ELR (cell line): ENCODE measurements around the gene MTCH2.
"Not testable (repeated sequence)": the region's sequence is repeated elsewhere in the genome, so short reads cannot be mapped to it uniquely, and the experiment has no call there.

Experiments
- DNase-seq: peaks from one replicate; pipeline ENCODE4 v3.0.0-alpha.2; 2015; ENCODE audit warnings: low read depth

MTCH2 gene

DNA sequence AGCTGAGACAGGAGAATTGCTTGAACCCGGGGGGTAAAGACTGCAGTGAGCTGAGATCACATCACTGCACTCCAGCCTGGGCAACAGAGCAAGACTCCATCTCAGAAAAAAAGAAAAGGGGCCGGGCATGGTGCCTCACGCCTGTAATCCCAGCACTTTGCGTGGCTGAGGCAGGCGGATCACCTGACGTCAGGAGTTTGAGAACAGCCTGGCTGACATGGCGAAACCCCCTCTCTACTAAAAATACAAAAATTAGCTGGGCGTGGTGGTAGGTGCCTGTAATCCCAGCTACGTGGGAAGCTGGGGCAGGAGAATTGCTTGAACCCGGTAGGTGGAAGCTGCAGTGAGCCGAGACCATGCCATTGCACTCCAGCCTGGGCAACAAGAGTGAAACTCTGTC lies 6.0 kb downstream of the MTCH2 start:
- DNase-seq: not testable (repeated sequence)

DNA sequence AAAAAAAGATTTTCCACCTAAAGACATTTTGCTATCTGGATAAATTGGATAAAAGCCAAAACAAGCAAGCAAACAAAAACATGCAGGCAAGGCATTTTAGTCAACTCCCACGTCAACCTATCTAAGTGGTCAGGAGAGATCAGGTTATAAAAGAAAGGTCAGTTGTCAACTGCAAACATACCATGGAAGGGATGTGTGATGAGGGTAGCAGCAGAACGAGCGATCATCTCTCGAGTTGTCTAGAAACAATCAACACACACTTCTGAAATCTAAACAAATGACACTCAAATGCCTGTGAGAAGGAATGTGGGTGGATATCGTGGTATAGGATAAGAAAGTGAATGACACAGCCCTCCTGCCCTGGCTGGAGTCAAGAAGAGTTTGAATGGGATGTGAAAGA lies 10.9 kb downstream of the MTCH2 start:
- no peak for DNase-seq

DNA sequence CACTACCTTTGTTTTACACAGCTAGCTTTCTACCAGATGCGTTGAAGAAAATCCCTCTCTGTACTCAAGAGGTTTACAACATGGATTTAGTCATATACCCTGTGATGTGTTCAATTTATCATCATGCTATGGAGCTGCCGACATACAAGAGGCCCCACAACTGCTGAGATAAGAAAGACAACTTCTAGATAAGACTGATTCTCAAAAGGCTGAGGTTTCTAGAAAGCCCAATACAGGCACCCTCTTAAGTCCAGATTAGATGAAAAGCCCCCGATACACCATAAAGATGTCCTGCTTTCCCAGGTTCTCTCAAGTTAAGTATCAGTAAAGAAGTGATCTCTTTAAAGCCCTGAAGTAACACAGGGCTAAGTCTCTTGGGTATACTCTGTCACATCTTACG lies 14.3 kb downstream of the MTCH2 start:
- DNase-seq: no peak

DNA sequence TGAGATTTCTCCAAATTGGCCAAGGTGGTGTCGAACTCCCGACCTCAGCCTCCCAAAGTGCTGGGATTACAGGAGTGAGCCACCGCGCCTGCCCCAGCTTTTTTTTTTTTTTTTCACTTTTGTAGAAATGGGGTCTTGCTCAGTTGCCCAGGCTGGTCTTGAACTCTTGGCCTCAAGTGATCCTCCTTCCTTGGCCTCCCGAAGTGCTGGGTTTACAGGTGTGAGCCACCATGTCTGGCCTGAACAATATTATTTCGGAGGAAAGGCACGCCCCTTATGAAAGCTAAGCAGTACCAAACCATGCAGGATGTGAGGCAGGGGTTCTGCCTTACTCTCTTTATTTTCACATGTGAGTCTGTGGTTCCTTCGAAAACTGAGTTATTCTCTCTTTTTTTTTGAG lies 16.1 kb downstream of the MTCH2 start:
- DNase-seq: no peak

DNA sequence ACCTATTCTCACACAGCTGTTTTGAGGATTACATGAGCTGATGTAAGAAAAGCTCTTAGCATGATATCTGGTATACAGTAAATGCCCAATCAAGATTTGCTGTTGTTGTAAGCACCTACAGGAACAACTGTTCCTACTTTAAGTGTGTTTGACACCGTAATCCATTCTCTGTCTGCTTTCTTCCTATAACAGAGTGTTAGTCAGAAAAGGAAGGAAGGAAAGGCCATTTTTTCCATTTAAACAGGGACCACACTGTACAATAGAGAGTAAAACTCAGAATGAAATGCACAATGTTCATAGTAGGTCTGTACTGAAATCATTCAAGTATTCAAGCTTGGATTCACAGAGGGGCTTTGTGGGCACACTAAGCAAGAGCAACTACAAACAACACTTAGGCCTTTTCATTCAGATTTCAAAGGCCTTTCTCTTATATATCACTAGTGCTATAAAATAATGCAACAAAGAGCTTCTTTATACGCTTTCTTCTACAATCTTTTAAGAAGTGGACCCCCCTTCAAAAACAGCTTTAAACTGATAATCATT lies 21.5 kb downstream of the MTCH2 start:
- DNase-seq: no peak

DNA sequence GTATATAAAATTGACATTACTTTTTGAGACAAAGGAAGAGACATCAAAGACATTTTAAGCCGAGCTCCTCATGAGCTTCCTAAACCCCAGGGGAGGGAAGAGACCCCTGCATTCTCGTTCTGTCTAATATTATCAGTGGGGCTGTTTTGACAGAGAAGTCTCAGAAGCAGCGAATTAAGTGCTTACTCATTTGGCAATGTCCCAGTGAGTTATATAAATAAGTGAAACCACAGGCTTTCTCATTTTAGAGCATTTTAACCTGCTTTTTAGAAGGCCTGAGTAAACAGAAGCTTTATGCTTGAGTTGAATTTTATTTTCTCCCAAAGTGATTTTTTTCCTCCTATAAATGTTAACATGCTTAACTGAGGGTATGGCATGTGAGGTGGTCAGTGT lies 24.9 kb downstream of the MTCH2 start:
- DNase-seq: peak; percentile 76

DNA sequence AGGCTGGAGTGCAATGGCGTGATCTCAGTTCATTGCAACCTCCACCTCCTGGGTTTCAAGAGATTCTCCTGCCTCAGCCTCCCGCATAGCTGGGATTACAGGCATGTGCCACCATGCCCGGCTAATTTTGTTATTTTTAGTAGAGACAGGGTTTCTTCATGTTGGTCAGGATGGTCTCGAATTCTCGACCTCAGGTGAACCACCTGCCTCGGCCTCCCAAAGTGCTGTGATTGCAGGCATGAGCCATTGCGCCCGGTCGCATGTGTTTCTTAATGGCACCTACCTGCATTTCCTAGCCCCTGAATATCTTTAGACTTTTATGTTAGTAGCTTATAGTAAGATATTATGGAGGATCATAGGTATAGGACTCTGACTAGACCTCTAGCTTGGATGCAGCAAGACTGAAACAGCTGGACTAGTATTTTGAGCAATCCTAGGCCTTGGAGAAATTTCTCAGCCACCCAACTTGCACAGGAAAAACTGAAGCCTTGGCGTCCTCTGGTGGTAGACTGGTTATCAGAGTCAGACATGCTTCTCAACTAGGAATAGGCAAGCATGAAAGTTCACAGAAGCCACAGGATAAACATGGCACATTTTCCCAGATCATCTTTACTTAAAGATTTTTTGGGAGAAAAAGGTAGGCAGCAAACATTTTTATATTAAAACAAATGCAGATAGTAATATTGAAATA lies 25.5 kb downstream of the MTCH2 start:
- peak; percentile 67 for DNase-seq

DNA sequence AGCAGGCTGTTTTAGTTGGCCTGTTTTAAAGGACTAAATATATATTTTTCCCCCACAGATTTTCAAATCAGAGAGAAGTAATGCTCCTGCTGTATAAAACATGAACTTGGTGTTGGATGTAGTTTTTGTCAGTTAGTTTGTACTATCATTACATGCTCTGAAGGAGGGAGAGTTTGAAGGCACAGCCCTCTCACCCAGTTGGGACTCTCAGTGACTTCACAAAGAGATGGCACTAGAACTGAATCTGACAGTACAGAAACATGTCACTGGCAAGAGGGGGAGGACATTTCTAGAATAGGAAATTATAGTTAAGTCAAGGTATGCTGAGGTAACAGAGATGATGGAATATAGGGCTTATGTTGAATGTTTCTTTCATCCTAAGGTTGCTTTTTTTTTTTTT lies 27.1 kb downstream of the MTCH2 start:
- no peak for DNase-seq

DNA sequence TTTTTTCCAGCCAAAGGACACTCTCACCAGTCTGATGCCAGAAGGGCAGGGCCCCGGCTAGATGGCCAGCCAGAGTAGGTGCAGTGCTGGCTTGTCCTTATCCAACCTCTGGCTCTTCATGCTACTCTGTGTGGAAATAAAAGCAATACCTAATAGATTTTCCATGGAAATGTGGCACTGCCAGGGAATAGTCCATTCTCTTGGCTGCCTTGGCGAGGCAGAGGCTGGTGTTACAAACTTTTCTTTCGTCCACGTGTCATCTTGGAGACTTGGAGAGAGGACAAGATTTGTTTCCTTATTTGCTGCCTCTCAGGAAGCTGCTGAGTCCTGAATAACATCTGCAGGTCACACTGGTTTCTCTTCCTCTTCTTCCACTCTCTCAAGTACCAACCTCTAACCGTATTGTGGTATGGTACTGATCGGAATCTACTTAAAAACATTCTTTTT lies 31.0 kb downstream of the MTCH2 start:
- DNase-seq: no peak

DNA sequence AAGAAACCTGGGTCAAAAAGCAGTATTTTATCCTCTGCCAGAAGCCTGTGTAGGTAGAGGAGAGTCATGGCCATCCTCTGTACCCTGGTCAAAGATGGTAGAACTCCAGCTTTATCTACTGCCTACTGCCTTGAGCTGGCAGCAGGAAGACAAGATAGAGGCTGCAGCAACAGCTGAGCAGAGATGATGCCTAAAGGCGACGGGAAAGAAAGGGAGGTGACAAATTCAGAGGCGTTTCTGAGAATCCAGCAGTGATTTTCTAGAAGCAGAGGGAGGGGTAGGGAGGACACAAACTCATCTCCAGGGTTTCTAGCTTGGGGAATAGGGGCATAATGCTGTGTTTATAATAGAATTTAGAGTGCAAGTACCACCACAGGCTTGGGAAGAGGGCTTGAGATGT lies 32.7 kb downstream of the MTCH2 start:
- DNase-seq: no peak

DNA sequence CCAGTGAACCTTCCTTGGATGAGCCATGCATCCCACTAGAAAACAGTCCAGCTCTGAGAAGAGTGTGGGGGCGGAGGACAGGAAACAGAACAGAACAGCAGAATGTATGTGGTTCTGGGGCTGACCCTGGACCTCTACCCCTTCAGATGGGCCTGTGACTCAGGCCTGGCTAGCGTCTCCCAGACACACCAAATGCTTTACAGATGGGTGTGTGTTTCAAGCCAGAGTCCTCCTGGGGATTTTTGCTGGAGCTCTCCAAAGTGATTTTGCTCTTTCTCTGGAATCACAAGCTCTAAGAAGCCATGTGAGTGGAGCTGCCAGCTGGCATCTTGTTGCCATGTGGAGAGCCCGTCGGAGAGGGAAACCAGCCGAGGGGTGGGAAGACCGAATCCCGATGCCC lies 35.0 kb downstream of the MTCH2 start:
- DNase-seq: peak; percentile 83

DNA sequence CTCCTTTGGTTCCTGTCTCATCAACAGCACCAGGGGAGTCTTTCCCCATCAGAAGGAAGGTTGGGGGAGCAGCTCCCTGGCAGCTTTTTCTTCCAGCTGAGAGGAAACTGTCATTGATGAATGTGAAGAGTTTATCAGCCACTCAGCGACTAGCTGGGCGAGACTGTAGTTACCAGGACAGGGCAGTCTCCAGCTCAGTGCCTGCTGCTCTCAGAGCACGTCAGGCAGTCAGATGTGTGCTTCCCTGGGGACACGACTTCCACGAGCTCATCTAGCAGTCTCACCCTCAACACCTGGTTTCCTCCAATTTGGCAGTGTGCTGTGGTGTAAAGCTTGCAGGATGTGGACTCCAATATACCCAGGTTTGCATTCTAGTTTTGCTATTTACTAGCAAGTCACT lies 35.6 kb downstream of the MTCH2 start:
- DNase-seq: no peak

DNA sequence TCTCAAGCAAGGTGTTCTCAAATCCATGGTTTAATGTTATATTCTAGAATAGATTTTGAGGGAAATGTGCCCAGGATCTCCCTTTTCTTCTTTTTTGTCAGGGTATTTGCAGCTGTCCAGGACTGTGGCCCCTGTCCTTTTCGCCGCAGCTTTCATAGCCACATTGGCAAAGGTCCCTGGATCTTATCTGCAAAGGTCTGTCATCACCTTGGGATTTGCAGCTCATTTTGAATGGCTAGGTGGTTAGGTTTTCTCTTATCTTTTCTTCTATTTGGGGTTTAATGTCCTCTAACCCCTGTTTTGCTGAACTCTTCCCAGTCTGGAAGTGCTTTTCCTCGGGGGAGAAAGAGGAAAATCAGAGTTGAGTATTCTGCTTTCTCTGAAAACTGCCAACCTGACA lies 36.4 kb downstream of the MTCH2 start:
- DNase-seq: no peak

DNA sequence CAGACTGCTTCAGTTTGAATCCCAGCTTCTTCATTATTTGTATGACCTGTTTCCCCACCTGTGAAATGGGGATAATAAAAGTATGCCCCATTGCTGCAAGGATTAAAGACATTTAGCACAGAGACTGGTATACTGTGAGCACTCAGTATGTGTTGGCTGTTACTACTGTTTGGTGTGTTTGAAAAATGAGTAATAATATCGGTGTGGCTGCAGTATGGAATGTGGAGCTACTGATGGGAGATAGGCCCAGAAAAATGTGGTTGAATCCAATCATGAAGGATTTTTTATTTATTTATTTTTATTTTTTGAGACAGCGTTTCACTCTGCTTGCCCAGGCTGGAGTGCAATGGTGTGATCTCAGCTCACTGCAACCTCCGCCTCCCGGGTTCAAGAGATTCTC lies 39.1 kb downstream of the MTCH2 start:
- no peak for DNase-seq

DNA sequence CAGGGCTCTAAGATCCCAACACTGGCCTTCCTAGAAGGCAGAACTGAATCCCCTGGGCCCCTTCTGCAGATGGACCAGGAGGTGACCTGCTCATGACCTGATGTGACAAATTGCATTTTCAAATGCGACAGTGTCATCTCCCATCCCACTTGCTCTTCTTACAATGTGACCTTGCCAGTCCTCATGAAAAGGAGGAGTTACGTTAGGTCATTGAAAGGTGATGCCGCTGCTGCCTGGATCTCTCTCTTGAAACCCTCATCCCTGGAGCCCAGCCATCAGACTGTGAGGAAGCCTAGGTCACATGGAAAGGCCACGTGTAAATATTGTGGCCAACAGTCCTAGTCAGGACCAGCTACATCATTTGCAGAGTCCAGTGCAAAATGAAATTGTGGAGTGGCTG lies 42.5 kb downstream of the MTCH2 start:
- no peak for DNase-seq

DNA sequence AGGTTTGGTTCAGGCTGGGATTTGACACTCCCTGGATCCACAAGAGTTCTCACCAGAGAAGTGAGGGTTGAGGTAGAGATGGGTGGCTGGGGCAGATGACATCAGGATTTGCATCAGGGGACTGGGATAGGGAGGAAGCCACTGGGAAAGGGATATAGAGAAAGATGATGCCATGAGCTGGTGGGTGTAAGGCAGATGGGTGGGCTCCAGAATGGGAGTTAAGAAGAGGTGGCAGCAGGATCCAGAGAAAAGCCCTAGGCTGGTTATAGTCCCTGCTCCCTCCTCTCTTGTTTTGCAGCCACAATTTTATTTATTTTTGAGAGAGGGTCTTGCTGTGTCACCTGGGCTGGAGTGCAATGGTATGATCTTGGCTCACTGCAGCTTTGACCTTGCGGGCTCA lies 46.4 kb downstream of the MTCH2 start:
- DNase-seq: no peak

DNA sequence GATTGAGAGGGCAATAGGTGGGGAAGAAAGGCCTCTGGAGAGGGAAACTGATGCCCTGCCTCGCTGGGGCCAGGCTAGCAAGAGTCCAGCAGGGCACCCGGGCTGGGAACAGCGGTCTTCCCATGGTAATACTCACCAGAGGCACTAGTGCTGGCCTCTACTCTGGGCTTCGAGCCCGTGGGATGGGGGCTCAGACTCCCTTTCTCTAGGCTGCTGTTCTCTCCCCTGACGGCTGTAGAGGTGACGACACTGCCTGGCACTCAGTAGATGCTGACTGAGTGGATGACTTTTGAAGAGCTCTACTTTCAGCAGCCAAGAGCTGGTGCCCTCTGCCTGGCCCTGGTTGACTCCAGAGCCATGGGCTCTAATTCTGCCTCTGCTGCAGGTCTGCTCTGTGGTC lies 47.3 kb downstream of the MTCH2 start:
- DNase-seq: no peak

DNA sequence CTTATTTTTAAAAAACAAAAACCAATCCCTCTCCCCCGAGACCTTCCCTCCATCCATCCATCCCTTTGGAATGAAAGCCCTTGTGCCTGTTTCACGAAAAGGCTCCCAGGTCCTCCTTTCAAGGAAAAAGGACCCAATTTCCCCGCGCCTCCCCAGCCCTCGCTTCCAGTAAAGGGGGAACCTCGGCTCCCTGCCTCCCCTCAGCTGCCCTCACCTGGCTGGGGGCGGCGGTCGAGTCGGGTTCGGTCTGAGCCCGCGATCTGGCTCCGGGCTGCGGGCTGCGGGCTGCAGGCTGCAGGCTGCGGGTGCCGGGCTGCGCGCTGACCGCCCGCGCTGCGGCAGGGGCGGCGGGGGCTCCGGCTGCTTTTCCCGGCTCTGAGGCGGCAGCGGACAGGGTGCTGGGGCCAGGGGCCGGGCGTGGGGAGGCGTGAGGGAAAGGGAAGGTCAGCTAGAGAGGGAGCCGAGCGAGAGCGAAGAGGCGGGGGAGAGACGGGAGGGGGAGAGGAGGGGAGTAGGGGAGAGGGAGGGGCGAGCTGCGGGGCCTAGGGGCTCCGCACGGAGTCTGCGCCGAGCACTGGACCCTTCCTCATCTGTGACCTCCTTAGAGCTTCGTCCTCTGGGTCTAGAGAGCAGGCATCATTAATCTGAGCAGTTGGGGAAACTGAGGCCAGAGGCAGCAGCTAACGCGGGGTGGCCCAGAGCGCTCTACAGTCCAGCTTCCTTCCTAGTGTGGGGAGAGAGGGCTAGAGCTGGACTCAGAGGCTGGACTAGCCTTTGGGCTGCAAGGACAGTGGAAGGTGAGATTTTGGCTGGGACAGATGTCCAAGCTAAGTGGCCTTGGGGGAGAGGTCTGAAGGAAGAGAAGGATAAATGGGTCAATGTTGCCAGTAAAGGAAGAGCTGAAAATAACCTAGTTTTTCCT lies 48.2 kb downstream of the MTCH2 start, which contains the start of gene C1QTNF4:
Gene C1QTNF4, minus strand, starts transcription at position 478 of the 922 bp plus-strand sequence. CDS start 3,601 bp downstream, outside the sequence.
- DNase-seq: no peak

DNA sequence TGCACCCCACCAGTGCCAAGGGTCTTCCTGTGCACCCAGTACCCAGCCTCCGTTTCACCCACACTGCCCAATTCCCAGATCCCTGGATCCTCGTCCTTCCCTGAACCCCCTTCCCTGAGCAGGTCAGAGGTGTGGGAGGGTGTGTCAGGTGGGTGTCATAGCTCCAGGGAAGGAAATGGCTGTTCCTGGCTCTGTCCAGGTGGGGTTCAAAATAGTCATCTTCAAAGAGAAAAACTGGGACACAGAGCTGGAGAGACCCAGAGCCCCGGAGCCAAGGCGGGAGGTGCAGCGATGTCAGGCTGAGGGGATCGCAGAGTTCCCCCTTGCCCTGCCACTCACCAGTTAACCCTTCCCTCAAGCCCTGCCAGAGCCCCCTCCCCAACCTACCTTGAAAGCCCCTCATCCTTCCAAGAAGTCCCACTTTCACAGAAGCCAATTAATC lies 48.8 kb downstream of the MTCH2 start:
- no peak for DNase-seq

DNA sequence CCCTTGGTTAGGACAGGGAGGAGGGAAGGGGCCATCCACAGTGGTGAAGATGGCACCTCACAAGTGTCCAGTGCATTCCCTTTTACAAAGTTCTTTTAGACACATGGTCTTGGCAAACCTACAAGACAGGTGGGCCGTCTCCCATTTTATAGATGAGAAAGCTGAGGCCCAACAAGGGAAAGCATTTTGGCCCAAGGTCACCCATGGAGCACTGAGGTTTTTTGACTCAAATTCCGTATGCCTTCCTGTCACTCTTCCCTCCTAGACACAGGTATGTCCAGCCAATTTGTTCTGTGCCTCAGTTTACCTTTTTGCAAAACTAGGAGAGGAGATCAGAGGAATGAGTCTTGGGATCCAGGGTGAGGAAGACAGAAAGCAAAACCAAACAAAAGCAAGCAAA lies 49.4 kb downstream of the MTCH2 start:
- no peak for DNase-seq

DNA sequence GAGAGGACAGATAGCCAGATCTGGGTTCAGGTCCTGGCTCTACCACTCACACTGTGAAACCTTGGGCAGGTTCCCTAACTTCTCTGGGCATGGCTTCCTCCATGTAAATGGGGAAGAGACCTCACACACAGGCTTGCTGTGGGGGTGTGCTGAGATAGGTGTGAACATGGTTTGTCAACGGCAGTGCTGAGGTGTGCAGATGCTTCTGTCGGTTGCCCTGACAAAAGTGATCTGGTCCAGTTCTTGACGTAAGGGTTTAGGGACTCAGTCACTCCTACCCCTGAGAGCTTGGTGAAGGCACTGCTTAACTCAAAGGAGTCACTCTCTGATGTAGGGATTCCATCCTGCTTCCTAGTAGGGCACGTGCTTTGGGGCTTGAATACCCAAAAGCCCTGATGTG lies 50.1 kb downstream of the MTCH2 start:
- no peak for DNase-seq

DNA sequence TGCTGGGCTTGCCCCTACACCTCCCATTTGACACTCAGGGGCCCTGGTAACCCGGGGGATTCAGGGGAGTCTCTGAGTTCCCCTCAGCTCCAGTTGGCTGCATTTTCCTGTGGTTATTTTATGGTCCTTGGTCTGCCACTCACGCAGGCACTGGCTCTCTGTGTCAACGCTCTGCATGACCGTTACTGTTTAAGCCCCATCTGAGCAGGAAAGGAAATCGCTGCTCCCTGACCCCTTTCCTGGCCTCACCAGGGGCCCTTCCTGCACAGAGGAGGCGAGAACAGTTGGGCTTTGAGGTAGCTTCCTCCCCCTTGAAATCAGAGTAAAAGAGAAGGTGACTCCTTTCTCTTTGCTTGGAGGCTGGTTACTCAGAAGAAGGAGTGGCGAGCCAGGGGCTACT lies 50.6 kb downstream of the MTCH2 start:
- no peak for DNase-seq
